GM23338 (cell line): ENCODE data around the gene REV3L. TPM values are rescaled to one million over a fixed set of nuclear protein-coding genes. Genes with fewer than 3 reads are reported as not detected.

Experiments used
- CREB1 ChIP-seq: fragments of 250-450 bp; sonication (Bioruptor Pico); IDR thresholded peaks from 2 replicates; pipeline ENCODE4 v1.5.0; 2020; ENCODE audit warnings: low read depth, mild to moderate bottlenecking, moderate library complexity
- EZH2phosphoT487 ChIP-seq: fragments of 200-600 bp; sonication (generic); IDR thresholded peaks from one replicate; pipeline ENCODE4 v1.8.1; 2018; ENCODE audit warnings: antibody characterized with exemption; ENCODE audit not compliant: unreplicated experiment
- JUNB ChIP-seq: IDR thresholded peaks from one replicate; pipeline ENCODE4 v1.6.1; 2016; ENCODE audit warnings: antibody characterized with exemption; ENCODE audit not compliant: unreplicated experiment
- STAT1 ChIP-seq: IDR thresholded peaks from one replicate; pipeline ENCODE4 v1.6.1; 2016; ENCODE audit warnings: antibody characterized with exemption; ENCODE audit not compliant: unreplicated experiment
- ZNF114 ChIP-seq: fragments of 250-450 bp; sonication (Bioruptor Pico); IDR thresholded peaks from 2 replicates; pipeline ENCODE4 v1.5.0; 2020; ENCODE audit warnings: mild to moderate bottlenecking, moderate library complexity
- polyA plus RNA-seq: library from polyadenylated mRNA; unstranded; fragments of >200 nt; fragmentation: Nextera tagmentation; extraction: Ambion mirVana; gene quantifications from 2 replicates; pipeline ENCODE4 v1.2.1, GENCODE V29; 2016
- total RNA-seq: library from RNA; depleted of rRNA; stranded (reverse); fragments of >200 nt; shearing (Covaris generic); gene quantifications from 2 replicates; pipeline ENCODE4 v1.2.3, GENCODE V29; 2014
- TF ChIP-seq, protein P1 (sequence below): fragments of 250-450 bp; sonication (Bioruptor Pico); IDR thresholded peaks from 2 replicates; pipeline ENCODE4 v1.5.0; 2020; ENCODE audit warnings: mild to moderate bottlenecking, moderate library complexity
- TF ChIP-seq, protein P2 (sequence below): IDR thresholded peaks from 2 replicates; pipeline ENCODE4 v1.6.1; 2016; ENCODE audit warnings: antibody characterized with exemption
- TF ChIP-seq, protein P3 (sequence below): IDR thresholded peaks from one replicate; pipeline ENCODE4 v1.6.1; 2018; ENCODE audit warnings: antibody characterized with exemption; ENCODE audit not compliant: unreplicated experiment
- TF ChIP-seq, protein P4 (sequence below), 2 experiments: fragments of 200-600 bp in 1 of 2; sonication (generic) in 1 of 2; conservative IDR thresholded peaks; 2 replicates each; pipeline versions ENCODE4 v1.5.1 to v1.6.1; 2016 to 2017; ENCODE audit warnings: antibody characterized with exemption in 2 of 2, low read depth in 2 of 2, mild to moderate bottlenecking in 2 of 2, moderate library complexity in 1 of 2

The REV3L gene
- total and polyA plus RNA-seq, 2 experiments from 2014 or later, result 8.3 to 13.1 TPM

DNA sequence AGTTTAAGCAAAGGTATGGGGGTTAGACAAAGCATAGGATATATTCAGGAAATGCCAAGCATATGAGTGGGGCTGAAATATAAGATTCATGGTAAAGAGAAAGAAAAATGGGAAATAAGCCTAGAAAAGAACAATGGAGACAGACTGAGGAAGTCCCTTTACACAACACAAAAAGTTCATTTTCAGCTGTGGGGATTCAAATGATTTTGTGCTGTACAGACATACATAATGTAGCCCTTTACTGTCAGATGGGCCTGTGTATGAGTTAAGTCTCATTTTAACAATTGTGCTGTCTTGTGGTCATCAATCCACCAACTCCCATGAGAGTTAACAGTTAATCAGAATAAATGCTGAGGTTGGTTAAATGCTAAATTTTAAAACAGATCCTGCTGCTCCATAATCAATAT is 37.2 kb downstream of the REV3L start (continued):
- TF ChIP-seq, protein P1, sequence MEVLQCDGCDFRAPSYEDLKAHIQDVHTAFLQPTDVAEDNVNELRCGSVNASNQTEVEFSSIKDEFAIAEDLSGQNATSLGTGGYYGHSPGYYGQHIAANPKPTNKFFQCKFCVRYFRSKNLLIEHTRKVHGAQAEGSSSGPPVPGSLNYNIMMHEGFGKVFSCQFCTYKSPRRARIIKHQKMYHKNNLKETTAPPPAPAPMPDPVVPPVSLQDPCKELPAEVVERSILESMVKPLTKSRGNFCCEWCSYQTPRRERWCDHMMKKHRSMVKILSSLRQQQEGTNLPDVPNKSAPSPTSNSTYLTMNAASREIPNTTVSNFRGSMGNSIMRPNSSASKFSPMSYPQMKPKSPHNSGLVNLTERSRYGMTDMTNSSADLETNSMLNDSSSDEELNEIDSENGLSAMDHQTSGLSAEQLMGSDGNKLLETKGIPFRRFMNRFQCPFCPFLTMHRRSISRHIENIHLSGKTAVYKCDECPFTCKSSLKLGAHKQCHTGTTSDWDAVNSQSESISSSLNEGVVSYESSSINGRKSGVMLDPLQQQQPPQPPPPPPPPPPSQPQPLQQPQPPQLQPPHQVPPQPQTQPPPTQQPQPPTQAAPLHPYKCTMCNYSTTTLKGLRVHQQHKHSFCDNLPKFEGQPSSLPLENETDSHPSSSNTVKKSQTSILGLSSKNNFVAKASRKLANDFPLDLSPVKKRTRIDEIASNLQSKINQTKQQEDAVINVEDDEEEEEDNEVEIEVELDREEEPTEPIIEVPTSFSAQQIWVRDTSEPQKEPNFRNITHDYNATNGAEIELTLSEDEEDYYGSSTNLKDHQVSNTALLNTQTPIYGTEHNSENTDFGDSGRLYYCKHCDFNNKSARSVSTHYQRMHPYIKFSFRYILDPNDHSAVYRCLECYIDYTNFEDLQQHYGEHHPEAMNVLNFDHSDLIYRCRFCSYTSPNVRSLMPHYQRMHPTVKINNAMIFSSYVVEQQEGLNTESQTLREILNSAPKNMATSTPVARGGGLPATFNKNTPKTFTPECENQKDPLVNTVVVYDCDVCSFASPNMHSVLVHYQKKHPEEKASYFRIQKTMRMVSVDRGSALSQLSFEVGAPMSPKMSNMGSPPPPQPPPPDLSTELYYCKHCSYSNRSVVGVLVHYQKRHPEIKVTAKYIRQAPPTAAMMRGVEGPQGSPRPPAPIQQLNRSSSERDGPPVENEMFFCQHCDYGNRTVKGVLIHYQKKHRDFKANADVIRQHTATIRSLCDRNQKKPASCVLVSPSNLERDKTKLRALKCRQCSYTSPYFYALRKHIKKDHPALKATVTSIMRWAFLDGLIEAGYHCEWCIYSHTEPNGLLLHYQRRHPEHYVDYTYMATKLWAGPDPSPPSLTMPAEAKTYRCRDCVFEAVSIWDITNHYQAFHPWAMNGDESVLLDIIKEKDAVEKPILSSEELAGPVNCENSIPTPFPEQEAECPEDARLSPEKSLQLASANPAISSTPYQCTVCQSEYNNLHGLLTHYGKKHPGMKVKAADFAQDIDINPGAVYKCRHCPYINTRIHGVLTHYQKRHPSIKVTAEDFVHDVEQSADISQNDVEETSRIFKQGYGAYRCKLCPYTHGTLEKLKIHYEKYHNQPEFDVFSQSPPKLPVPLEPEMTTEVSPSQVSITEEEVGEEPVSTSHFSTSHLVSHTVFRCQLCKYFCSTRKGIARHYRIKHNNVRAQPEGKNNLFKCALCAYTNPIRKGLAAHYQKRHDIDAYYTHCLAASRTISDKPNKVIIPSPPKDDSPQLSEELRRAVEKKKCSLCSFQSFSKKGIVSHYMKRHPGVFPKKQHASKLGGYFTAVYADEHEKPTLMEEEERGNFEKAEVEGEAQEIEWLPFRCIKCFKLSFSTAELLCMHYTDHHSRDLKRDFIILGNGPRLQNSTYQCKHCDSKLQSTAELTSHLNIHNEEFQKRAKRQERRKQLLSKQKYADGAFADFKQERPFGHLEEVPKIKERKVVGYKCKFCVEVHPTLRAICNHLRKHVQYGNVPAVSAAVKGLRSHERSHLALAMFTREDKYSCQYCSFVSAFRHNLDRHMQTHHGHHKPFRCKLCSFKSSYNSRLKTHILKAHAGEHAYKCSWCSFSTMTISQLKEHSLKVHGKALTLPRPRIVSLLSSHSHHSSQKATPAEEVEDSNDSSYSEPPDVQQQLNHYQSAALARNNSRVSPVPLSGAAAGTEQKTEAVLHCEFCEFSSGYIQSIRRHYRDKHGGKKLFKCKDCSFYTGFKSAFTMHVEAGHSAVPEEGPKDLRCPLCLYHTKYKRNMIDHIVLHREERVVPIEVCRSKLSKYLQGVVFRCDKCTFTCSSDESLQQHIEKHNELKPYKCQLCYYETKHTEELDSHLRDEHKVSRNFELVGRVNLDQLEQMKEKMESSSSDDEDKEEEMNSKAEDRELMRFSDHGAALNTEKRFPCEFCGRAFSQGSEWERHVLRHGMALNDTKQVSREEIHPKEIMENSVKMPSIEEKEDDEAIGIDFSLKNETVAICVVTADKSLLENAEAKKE (CRISPR knock-in tag), result no peak
- TF ChIP-seq EZH2phosphoT487 (no peak), ZNF114 (no peak), JUNB (no peak), STAT1 (no peak), CREB1 (no peak)
- TF ChIP-seq, protein P2, sequence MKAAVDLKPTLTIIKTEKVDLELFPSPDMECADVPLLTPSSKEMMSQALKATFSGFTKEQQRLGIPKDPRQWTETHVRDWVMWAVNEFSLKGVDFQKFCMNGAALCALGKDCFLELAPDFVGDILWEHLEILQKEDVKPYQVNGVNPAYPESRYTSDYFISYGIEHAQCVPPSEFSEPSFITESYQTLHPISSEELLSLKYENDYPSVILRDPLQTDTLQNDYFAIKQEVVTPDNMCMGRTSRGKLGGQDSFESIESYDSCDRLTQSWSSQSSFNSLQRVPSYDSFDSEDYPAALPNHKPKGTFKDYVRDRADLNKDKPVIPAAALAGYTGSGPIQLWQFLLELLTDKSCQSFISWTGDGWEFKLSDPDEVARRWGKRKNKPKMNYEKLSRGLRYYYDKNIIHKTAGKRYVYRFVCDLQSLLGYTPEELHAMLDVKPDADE, result no peak
- TF ChIP-seq, protein P3, sequence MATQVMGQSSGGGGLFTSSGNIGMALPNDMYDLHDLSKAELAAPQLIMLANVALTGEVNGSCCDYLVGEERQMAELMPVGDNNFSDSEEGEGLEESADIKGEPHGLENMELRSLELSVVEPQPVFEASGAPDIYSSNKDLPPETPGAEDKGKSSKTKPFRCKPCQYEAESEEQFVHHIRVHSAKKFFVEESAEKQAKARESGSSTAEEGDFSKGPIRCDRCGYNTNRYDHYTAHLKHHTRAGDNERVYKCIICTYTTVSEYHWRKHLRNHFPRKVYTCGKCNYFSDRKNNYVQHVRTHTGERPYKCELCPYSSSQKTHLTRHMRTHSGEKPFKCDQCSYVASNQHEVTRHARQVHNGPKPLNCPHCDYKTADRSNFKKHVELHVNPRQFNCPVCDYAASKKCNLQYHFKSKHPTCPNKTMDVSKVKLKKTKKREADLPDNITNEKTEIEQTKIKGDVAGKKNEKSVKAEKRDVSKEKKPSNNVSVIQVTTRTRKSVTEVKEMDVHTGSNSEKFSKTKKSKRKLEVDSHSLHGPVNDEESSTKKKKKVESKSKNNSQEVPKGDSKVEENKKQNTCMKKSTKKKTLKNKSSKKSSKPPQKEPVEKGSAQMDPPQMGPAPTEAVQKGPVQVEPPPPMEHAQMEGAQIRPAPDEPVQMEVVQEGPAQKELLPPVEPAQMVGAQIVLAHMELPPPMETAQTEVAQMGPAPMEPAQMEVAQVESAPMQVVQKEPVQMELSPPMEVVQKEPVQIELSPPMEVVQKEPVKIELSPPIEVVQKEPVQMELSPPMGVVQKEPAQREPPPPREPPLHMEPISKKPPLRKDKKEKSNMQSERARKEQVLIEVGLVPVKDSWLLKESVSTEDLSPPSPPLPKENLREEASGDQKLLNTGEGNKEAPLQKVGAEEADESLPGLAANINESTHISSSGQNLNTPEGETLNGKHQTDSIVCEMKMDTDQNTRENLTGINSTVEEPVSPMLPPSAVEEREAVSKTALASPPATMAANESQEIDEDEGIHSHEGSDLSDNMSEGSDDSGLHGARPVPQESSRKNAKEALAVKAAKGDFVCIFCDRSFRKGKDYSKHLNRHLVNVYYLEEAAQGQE, result no peak
- TF ChIP-seq, protein P4, sequence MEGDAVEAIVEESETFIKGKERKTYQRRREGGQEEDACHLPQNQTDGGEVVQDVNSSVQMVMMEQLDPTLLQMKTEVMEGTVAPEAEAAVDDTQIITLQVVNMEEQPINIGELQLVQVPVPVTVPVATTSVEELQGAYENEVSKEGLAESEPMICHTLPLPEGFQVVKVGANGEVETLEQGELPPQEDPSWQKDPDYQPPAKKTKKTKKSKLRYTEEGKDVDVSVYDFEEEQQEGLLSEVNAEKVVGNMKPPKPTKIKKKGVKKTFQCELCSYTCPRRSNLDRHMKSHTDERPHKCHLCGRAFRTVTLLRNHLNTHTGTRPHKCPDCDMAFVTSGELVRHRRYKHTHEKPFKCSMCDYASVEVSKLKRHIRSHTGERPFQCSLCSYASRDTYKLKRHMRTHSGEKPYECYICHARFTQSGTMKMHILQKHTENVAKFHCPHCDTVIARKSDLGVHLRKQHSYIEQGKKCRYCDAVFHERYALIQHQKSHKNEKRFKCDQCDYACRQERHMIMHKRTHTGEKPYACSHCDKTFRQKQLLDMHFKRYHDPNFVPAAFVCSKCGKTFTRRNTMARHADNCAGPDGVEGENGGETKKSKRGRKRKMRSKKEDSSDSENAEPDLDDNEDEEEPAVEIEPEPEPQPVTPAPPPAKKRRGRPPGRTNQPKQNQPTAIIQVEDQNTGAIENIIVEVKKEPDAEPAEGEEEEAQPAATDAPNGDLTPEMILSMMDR (conservative IDR thresholded peaks at IDR 0.05; ENCODE audit: low read depth in 2 of 2), result no peak
